Progenitor cell of endocrine pancreas (in vitro differentiated cells): ENCODE results near the gene MYO1E. TPM values are rescaled to one million over a fixed set of nuclear protein-coding genes. Genes with fewer than 3 reads are reported as not detected.

Experiments used
- DNase-seq: peaks from one replicate; pipeline ENCODE4 v3.0.0; 2021; ENCODE audit warnings: low spot score; ENCODE audit not compliant: unreplicated experiment
- H3K27ac Mint-ChIP-seq: 2 replicates; pipeline ENCODE4 v1.8.0; 2021; ENCODE audit warnings: mild to moderate bottlenecking, moderate library complexity, mixed read lengths
- H3K27me3 Mint-ChIP-seq: 2 replicates; pipeline ENCODE4 v1.8.0; 2021; ENCODE audit warnings: mixed read lengths
- H3K36me3 Mint-ChIP-seq: 2 replicates; pipeline ENCODE4 v1.8.0; 2022; ENCODE audit warnings: mixed read lengths; ENCODE audit not compliant: insufficient read depth
- H3K4me1 Mint-ChIP-seq: 2 replicates; pipeline ENCODE4 v1.8.0; 2021; ENCODE audit warnings: low read depth, mixed read lengths
- H3K4me3 Mint-ChIP-seq: 2 replicates; pipeline ENCODE4 v1.8.0; 2021; ENCODE audit warnings: low read depth, mild to moderate bottlenecking, moderate library complexity, mixed read lengths
- H3K9me3 Mint-ChIP-seq: 2 replicates; pipeline ENCODE4 v1.8.0; 2021; ENCODE audit warnings: low read depth, mixed read lengths
- CTCF ChIP-seq: fragments of 200-600 bp; sonication (generic); IDR thresholded peaks from one replicate; pipeline ENCODE4 v1.5.0; 2021; ENCODE audit warnings: antibody characterized with exemption, mild to moderate bottlenecking; ENCODE audit not compliant: unreplicated experiment
- total RNA-seq: library from RNA; stranded (reverse); gene quantifications from 2 replicates; pipeline ENCODE4 v1.2.1, GENCODE V29; 2021

MYO1E gene
- total RNA-seq, 1 donor from 2014 or later = 40.4 TPM

GRCh38 chr15:59216911-59217310 lies 155.8 kb downstream of the MYO1E start:
- DNase-seq = no peak
- no peaks in the 10 kb centered on the region for H3K27me3 Mint-ChIP-seq
- no peaks in the 10 kb centered on the region for H3K9me3 Mint-ChIP-seq
- peaks cover 8% of the 10 kb centered on the region for H3K36me3 Mint-ChIP-seq
- H3K27ac Mint-ChIP-seq = no peak overlapping the region
- H3K4me3 Mint-ChIP-seq = no peak overlapping the region
- H3K4me1 Mint-ChIP-seq = no peaks in the 10 kb centered on the region
- TF ChIP-seq CTCF = no peak

DNA sequence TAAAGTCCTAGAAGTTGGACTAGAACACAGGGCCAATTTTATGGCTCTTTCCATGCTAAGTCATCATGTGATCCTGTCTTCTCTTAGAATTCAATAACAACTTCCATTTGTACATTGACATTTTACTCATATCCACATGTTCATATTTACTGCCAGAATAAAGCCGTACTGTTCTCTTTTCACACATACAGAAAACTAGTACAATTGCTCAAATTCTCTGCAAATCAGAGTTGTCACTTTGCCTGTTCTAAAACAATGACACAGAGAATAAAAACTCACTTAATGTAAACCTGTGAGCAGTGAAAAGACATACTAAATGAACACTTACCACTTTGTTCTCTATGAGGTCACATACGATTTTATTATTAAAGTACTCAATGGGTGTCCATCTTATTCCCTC lies 162.5 kb downstream of the MYO1E start:
- Mint-ChIP-seq H3K27me3 (no peaks in the 10 kb centered on the region), H3K27ac (no peak overlapping the region), H3K36me3 (peaks cover 19% of the 10 kb centered on the region), H3K9me3 (no peaks in the 10 kb centered on the region), H3K4me3 (no peak overlapping the region), H3K4me1 (no peaks in the 10 kb centered on the region)
- TF ChIP-seq CTCF = no peak
- no peak for DNase-seq

- no peak for DNase-seq
- Mint-ChIP-seq H3K9me3 (no peaks in the 10 kb centered on the region), H3K36me3 (peaks cover 19% of the 10 kb centered on the region), H3K27ac (no peak overlapping the region), H3K4me1 (no peaks in the 10 kb centered on the region), H3K27me3 (no peaks in the 10 kb centered on the region), H3K4me3 (no peak overlapping the region)
- no peak for TF ChIP-seq CTCF
Measured at GRCh38 chr15:59208613-59209249, 163.9 kb downstream of the MYO1E start.

DNA sequence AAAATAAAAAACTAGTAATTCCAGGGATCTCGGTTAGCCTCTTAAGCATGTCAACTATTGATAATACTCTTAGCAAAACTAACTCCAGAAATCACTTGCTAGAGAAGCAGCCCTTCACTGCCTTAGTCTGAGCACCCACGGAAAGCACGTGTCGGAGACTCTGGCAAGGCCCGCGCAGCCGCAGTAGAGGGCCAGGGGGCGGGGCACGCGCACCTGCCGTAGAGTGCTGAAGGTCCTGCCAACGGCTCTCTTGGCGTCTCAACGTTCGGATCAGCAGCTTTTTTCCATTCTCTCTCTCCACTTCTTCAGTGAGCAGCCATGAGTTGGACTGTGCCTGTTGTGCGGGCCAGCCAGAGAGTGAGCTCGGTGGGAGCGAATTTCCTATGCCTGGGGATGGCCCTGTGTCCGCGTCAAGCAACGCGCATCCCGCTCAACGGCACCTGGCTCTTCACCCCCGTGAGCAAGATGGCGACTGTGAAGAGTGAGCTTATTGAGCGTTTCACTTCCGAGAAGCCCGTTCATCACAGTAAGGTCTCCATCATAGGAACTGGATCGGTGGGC lies 166.0 kb downstream of the MYO1E start, which contains the start of gene LDHAL6B:
TSS of gene LDHAL6B (plus strand) at position 221 of the 561 bp plus-strand sequence. CDS start at position 319, 98 bp downstream.
- H3K27me3 Mint-ChIP-seq = no peaks in the 10 kb centered on the region
- peaks cover 19% of the 10 kb centered on the region for H3K36me3 Mint-ChIP-seq
- H3K4me3 Mint-ChIP-seq = no peak within 1 kb of the TSS
- H3K4me1 Mint-ChIP-seq = no peaks in the 10 kb centered on the region
- no peak within 1 kb of the TSS for H3K27ac Mint-ChIP-seq
- no peak for DNase-seq
- TF ChIP-seq CTCF = no peak
- H3K9me3 Mint-ChIP-seq = no peaks in the 10 kb centered on the region

- no peak for DNase-seq
- H3K4me3 Mint-ChIP-seq = no peak overlapping the region
- H3K27ac Mint-ChIP-seq = no peak overlapping the region
- no peaks in the 10 kb centered on the region for H3K27me3 Mint-ChIP-seq
- TF ChIP-seq CTCF = no peak
- H3K4me1 Mint-ChIP-seq = no peaks in the 10 kb centered on the region
- peaks cover 19% of the 10 kb centered on the region for H3K36me3 Mint-ChIP-seq
- no peaks in the 10 kb centered on the region for H3K9me3 Mint-ChIP-seq
Measured at GRCh38 chr15:59205839-59206622, 166.6 kb downstream of the MYO1E start.
